AG09319 (cell line): ENCODE results near the gene SP3.

Experiments used
- DNase-seq: peaks from one replicate; pipeline ENCODE4 v3.0.0-alpha.2; 2010; ENCODE audit warnings: low read depth; ENCODE audit errors: extremely low read depth
- CTCF ChIP-seq: IDR thresholded peaks from 2 replicates; pipeline ENCODE4 v1.5.1; 2011; ENCODE audit warnings: low read depth, mild to moderate bottlenecking, inconsistent platforms, low read length, moderate library complexity

SP3 gene

DNA sequence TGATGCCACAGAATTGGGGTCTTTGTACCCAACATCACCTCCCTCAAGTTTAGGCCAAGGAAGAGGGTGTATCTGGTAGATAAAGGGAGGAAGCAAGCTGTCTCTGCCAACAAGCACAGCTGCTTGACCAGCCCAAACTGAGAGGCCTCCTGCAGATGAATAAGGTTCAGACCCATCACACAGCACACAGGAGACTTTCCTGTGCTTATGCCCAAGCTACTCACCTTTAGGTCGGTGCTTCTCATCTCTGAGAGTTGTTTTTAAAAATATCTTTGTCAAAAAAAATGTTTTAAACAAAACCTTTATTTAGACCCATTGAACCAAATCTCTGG is 24.7 kb upstream of the SP3 start:
- no peak for TF ChIP-seq CTCF
- no peak for DNase-seq

GRCh38 chr2:173989160-173989883 is 24.1 kb upstream of the SP3 start:
- DNase-seq: no peak
- TF ChIP-seq CTCF: no peak

- TF ChIP-seq CTCF: no peak
- DNase-seq: no peak
These were observed 21.6 kb upstream of the SP3 start for GRCh38 chr2:173986805-173987204.

DNA sequence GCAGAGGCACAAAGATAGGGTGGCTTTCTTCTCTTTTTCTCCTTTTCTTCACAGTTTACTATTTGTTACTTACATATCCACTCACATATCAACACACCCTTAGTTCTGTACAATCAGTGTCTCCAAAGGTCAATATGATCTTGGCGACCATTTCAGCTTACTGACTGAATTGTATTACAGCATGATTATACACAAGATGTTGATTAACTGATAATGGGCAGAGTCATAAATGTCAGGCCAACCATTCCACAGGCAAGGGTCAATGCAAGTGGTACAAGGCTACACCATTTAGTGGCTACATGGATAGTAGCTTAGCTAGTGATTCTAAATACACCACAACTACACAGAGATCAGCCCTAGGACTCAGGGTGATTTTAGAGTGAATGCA is 20.4 kb upstream of the SP3 start:
- DNase-seq: no peak
- TF ChIP-seq CTCF: no peak

DNA sequence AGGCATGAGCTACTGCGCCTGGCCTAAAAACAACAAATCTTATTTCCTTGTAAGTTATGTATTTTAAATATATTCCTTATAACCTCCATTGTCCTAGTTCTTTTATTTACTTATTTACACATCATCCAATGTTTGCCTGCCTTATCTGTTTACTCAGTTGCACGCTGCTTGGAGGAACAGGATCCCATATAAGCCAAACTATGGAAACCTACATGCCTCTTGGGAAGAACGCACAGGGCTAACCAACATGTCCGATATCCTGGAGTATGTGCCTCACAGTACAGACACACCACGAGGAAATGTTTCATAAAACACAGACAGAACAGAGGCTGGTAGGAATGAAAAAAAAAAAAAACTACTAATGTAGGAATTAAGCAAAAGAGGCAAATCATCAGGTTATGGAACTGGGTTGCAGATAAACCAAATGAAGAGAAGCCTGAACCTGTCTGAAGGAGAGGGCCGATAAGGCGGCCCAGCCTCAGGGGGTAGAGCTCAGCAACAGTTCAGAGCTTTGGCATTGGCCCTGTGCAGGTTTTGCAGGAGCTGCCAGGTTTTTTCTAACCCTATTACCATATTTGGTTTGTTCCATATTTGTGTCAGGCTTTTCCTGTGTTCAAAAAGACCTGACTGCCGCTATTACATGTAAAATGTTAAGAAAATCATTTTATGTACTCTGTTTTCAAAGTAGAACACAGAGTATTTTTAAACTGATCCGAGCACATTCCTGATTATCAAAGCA is 19.9 kb upstream of the SP3 start:
- DNase-seq: no peak
- no peak for TF ChIP-seq CTCF

DNA sequence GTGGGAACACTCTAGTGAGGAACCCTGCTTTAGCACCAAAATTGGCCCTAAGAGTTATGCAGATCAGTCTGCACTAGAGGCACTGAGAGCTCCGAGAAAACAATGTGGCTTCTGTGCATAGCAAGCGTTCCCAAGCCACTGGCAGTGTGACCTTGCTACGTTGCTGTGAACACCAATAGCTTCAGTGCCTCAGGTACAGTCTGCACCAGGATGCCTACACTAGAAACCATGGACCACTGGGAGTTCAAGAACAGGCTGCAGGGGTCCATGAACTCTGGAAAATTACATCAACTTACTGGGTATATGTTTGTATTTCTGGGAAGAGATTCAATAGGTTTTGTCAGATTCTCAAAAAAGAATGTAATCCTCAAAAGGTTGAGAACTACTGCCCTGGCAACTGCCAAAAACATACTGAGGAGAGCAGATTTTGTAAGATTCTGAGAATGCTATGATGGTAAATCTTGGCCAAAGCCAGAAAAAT is 18.3 kb upstream of the SP3 start:
- DNase-seq: peak; percentile 27
- no peak for TF ChIP-seq CTCF

DNA sequence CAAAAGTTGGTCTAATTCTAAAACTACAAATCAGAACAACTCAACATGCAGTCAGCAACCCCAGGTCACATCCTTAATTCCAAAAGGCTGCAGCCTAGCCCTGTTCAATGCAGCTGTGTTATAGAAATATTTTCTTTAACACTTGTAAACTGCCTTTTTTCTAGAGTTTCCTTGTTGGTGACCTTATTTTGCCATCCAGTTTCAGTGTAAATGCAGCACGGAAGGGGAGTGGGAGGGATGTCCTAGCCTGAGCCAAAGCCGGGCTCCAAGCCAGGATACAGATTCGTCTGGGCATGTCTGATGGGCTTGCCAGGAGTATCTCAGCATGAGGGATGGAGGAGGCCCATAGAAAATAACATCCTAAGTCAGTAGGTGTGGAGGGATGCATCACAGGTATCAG is 17.7 kb upstream of the SP3 start:
- TF ChIP-seq CTCF: no peak
- no peak for DNase-seq
